IPS-NIHi7 (cell line): ENCODE measurements around the gene RNU6-1.

Experiments
- DNase-seq: peaks from one replicate; pipeline ENCODE4 v3.0.0; 2012; ENCODE audit warnings: mixed read lengths; ENCODE audit errors: extremely low spot score

Gene RNU6-1

GRCh38 chr15:67820992-67821783 is 18.7 kb downstream of the RNU6-1 start:
- peak; percentile 82 for DNase-seq

- no peak for DNase-seq
These were observed 19.5 kb downstream of the RNU6-1 start for GRCh38 chr15:67820122-67820991.

- no peak for DNase-seq
These were observed 20.2 kb downstream of the RNU6-1 start for GRCh38 chr15:67819636-67820035.

GRCh38 chr15:67818464-67818863 is 21.4 kb downstream of the RNU6-1 start:
- DNase-seq: no peak

- DNase-seq: no peak
These were observed 23.2 kb downstream of the RNU6-1 start for GRCh38 chr15:67816668-67817067.

GRCh38 chr15:67815036-67815592 is 24.7 kb downstream of the RNU6-1 start:
- no peak for DNase-seq

GRCh38 chr15:67813104-67813634 is 26.7 kb downstream of the RNU6-1 start:
- no peak for DNase-seq

GRCh38 chr15:67812241-67812644 is 27.6 kb downstream of the RNU6-1 start:
- DNase-seq: no peak

- no peak for DNase-seq
These were observed 30.0 kb downstream of the RNU6-1 start for GRCh38 chr15:67809866-67810265.

GRCh38 chr15:67809441-67809840 is 30.4 kb downstream of the RNU6-1 start:
- no peak for DNase-seq

GRCh38 chr15:67808821-67809220 is 31.0 kb downstream of the RNU6-1 start:
- no peak for DNase-seq

GRCh38 chr15:67807836-67808235 is 32.0 kb downstream of the RNU6-1 start:
- DNase-seq: no peak

- no peak for DNase-seq
These were observed 32.7 kb downstream of the RNU6-1 start for GRCh38 chr15:67807141-67807540.

GRCh38 chr15:67806536-67806935 is 33.3 kb downstream of the RNU6-1 start:
- DNase-seq: no peak

- no peak for DNase-seq
These were observed 34.0 kb downstream of the RNU6-1 start for GRCh38 chr15:67805666-67806516.

- DNase-seq: no peak
These were observed 34.7 kb downstream of the RNU6-1 start for GRCh38 chr15:67805008-67805665.

GRCh38 chr15:67803996-67804843 is 35.6 kb downstream of the RNU6-1 start:
- peak; percentile 68 for DNase-seq

- DNase-seq: no peak
These were observed 36.5 kb downstream of the RNU6-1 start for GRCh38 chr15:67803299-67803698.

- DNase-seq: no peak
These were observed 37.6 kb downstream of the RNU6-1 start for GRCh38 chr15:67801926-67802914.
